HepG2 (cell line): ENCODE data around the gene GCDH. TPM values are rescaled to one million over a fixed set of nuclear protein-coding genes. Genes with fewer than 3 reads are reported as not detected.
A peak's percentile ranks its signal among the peaks of the same experiment; 100 is the strongest.

ENCODE experiments used
- ARNTL ChIP-seq: sonication (generic); formaldehyde crosslinking; IDR thresholded peaks from 2 replicates; pipeline ENCODE4 v1.4.0; 2020; ENCODE audit warnings: mild to moderate bottlenecking, missing genetic modification reagents
- BCLAF1 ChIP-seq: fragments of 450-650 bp; IDR thresholded peaks from 2 replicates; pipeline ENCODE4 v1.6.1; 2017; ENCODE audit warnings: mild to moderate bottlenecking
- EED ChIP-seq: sonication (generic); formaldehyde crosslinking; IDR thresholded peaks from 2 replicates; pipeline ENCODE4 v1.5.0; 2020; ENCODE audit warnings: mild to moderate bottlenecking, missing genetic modification reagents
- EHMT2 ChIP-seq: fragments of 200-600 bp; sonication (generic); IDR thresholded peaks from 2 replicates; pipeline ENCODE4 v1.7.0; 2017; ENCODE audit warnings: antibody characterized with exemption, low read depth, low read length, borderline replicate concordance
- FOXM1 ChIP-seq: sonication (generic); formaldehyde crosslinking; IDR thresholded peaks from 2 replicates; pipeline ENCODE4 v1.5.0; 2020; ENCODE audit warnings: missing genetic modification reagents
- ISL2 ChIP-seq: sonication (generic); formaldehyde crosslinking; IDR thresholded peaks from 2 replicates; pipeline ENCODE4 v1.5.0; 2020; ENCODE audit warnings: missing genetic modification reagents
- KLF12 ChIP-seq: sonication (generic); formaldehyde crosslinking; IDR thresholded peaks from 2 replicates; pipeline ENCODE4 v1.4.0; 2020; ENCODE audit warnings: missing genetic modification reagents, borderline replicate concordance
- SNAPC2 ChIP-seq: sonication (generic); formaldehyde crosslinking; IDR thresholded peaks from 2 replicates; pipeline ENCODE4 v1.8.1; 2022; ENCODE audit warnings: mild to moderate bottlenecking, missing genetic modification reagents
- TFE3 ChIP-seq: IDR thresholded peaks from 2 replicates; pipeline ENCODE4 v1.6.1; 2016
- ZBTB38 ChIP-seq: sonication (generic); formaldehyde crosslinking; IDR thresholded peaks from 2 replicates; pipeline ENCODE4 v1.5.1; 2020; ENCODE audit warnings: mild to moderate bottlenecking, missing genetic modification reagents
- ZMAT5 ChIP-seq: sonication (generic); formaldehyde crosslinking; IDR thresholded peaks from 2 replicates; pipeline ENCODE4 v1.5.0; 2020; ENCODE audit warnings: mild to moderate bottlenecking, low read depth, missing genetic modification reagents, borderline replicate concordance
- ZNF280D ChIP-seq: sonication (generic); formaldehyde crosslinking; IDR thresholded peaks from 2 replicates; pipeline ENCODE4 v1.5.1; 2020; ENCODE audit warnings: mild to moderate bottlenecking, missing genetic modification reagents
- ZNF644 ChIP-seq: IDR thresholded peaks from 2 replicates; pipeline ENCODE4 v1.6.1; 2016; ENCODE audit warnings: low read depth
- ZNF646 ChIP-seq: sonication (generic); formaldehyde crosslinking; IDR thresholded peaks from 2 replicates; pipeline ENCODE4 v1.9.0; 2021; ENCODE audit warnings: mild to moderate bottlenecking, missing genetic modification reagents
- polyA plus RNA-seq, 8 experiments: library from polyadenylated mRNA; depleted of rRNA in 3 of 8; stranded (reverse) in 7 of 8; unstranded in 1 of 8; fragments of >200 nt; fragmentation: Illumina TruSeq in 4 of 8; extraction: Trizol in 4 of 8; gene quantifications; 2 replicates each; pipeline versions ENCODE4 v1.2.1 to v1.2.3, GENCODE V29; 2011 to 2016; ENCODE audit warnings: low read depth in 4 of 8, missing spikeins in 1 of 8, mixed read lengths in 1 of 8; ENCODE audit not compliant: insufficient read depth in 1 of 8
- total RNA-seq, 5 experiments: library from RNA; depleted of rRNA; stranded (reverse); fragments of >200 nt; fragmentation: Illumina TruSeq; extraction: Trizol; gene quantifications; 2 replicates each; pipeline ENCODE4 v1.2.3, GENCODE V29; 2016; ENCODE audit warnings: low read depth in 1 of 5

GCDH gene
- total and polyA plus RNA-seq, 2 of the 13 experiments (the other 11 are each of a cell fraction or from before 2014, with no cell fraction given) = 15.1 to 38.0 TPM

GRCh38 chr19:12937927-12938778, 47.2 kb downstream of the GCDH start, which contains the start of gene CALR (continued):
- TF ChIP-seq BCLAF1 = no peak
- TF ChIP-seq ZMAT5 (CRISPR knock-in tag) = no peak
- peak; percentile 71; the same call in 1 of the 2 replicates for TF ChIP-seq ARNTL (CRISPR knock-in tag)
- no peak for TF ChIP-seq ZNF644 (CRISPR knock-in tag)
- no peak for TF ChIP-seq SNAPC2
- TF ChIP-seq TFE3 (CRISPR knock-in tag) = peak; percentile 80; the same call in 1 of the 2 replicates
- TF ChIP-seq ZBTB38 = peak; percentile 32; the same call in 1 of the 2 replicates
- TF ChIP-seq EED = no peak
- TF ChIP-seq ZNF280D = no peak
- TF ChIP-seq FOXM1 (CRISPR knock-in tag) = no peak
- no peak for TF ChIP-seq ZNF646
- TF ChIP-seq KLF12 (CRISPR knock-in tag) = peak; percentile 84; the same call in 1 of the 2 replicates
- TF ChIP-seq EHMT2 = no peak
- peak; percentile 49 for TF ChIP-seq ISL2 (CRISPR knock-in tag)
